Heart left ventricle (tissue), 16 donors: ENCODE results near the gene SORCS2. TPM values are rescaled to one million over a fixed set of nuclear protein-coding genes. Genes with fewer than 3 reads are reported as not detected.

ENCODE experiments used
- ATAC-seq, 4 donors: fragments of 200-7000 bp; cut with Tn5 transposase; one replicate each; pipeline ENCODE4 v1.9.1; 2020 to 2022; ENCODE audit warnings: moderate library complexity in 4 of 4, mild to moderate bottlenecking in 3 of 4, moderate number of reproducible peaks in 1 of 4
- DNase-seq, 5 donors: peaks; one replicate each; pipeline ENCODE4 v3.0.0-alpha.2; 2020
- H3K27ac ChIP-seq, 12 donors: fragments of 200-600 bp; sonication (generic) in 4 of 12; one replicate each; pipeline versions ENCODE4 v1.5.0 to v1.8.0; 2016 to 2022; ENCODE audit warnings: mild to moderate bottlenecking in 2 of 12
- H3K27me3 ChIP-seq, 9 donors: fragments of 200-600 bp; sonication (generic) in 2 of 9; one replicate each; pipeline versions ENCODE4 v1.5.1 to v1.8.0; 2016 to 2022; ENCODE audit warnings: mild to moderate bottlenecking in 3 of 9
- H3K36me3 ChIP-seq, 9 donors: fragments of 200-600 bp; sonication (generic) in 2 of 9; one replicate each; pipeline versions ENCODE4 v1.5.0 to v1.8.0; 2018 to 2022; ENCODE audit warnings: mild to moderate bottlenecking in 2 of 9
- H3K4me1 ChIP-seq, 12 donors: fragments of 200-600 bp; sonication (generic) in 4 of 12; one replicate each; pipeline versions ENCODE4 v1.5.0 to v1.8.0; 2016 to 2022; ENCODE audit warnings: mild to moderate bottlenecking in 3 of 12
- H3K4me3 ChIP-seq, 12 donors: fragments of 200-600 bp; sonication (generic) in 4 of 12; one replicate each; pipeline versions ENCODE4 v1.5.0 to v1.8.0; 2017 to 2022; ENCODE audit warnings: mild to moderate bottlenecking in 9 of 12, moderate library complexity in 4 of 12
- H3K9me3 ChIP-seq, 12 donors: fragments of 200-600 bp; sonication (generic) in 4 of 12; one replicate each; pipeline versions ENCODE4 v1.5.0 to v1.8.0; 2016 to 2022; ENCODE audit warnings: mild to moderate bottlenecking in 1 of 12
- CTCF ChIP-seq, 12 donors: fragments of 200-600 bp; sonication (generic) in 4 of 12; IDR thresholded peaks; one replicate each; pipeline versions ENCODE4 v1.5.0 to v1.8.0; 2018 to 2022; ENCODE audit warnings: antibody characterized with exemption in 12 of 12, mild to moderate bottlenecking in 5 of 12
- POLR2A ChIP-seq, 2 donors: fragments of 450-650 bp; IDR thresholded peaks; one replicate each; pipeline ENCODE4 v1.6.1; 2017; ENCODE audit warnings: antibody characterized with exemption in 2 of 2, mild to moderate bottlenecking in 2 of 2, moderate library complexity in 2 of 2
- WGBS, 4 donors: extraction: QIAGEN DNeasy Blood & Tissue Kit in 2 of 4; methylation state at CpG; one replicate each; pipeline versions ENCODE4 v1.1.5 to v1.1.7; 2013 to 2018; 5-methylcytosine and 5-hydroxymethylcytosine counted together
- intact Hi-C, 10 donors: fragments of 100-400 bp; cut with DNase I; formaldehyde crosslinking; loops; one replicate each; pipeline versions ENCODE4 v1.11.1 to v1.14.2; 2022
- polyA plus RNA-seq, 2 donors: library from polyadenylated mRNA; stranded (reverse); fragments of 200-250 nt; gene quantifications; one replicate each; pipeline ENCODE4 v1.2.3, GENCODE V29; 2013
- total RNA-seq, 9 donors: library from RNA; depleted of rRNA in 2 of 9; stranded (reverse); fragments of >200 nt in 2 of 9; fragmentation: NEBNext Ultra II Directional in 3 of 9; extraction: Animal tissue kit (Norgen Biotek cat#: 25700) in 3 of 9; gene quantifications; one replicate each; pipeline versions ENCODE4 v1.1.0 to v1.2.4, GENCODE V29; 2016 to 2023
- donor health status: ischemic (EF 13 %, LVEDD 7.1; RV severe dilation, severe dysfunction).
- donor health status: healthy with polysubstance abuse.
- donor health status: DM: no; HTN: yes; CAD: no.
- donor health status: DM: no; HTN: no; CAD: no.
- donor health status: ischemic (EF 25% LVEDD 6.9; RV normal size, moderate dysfunction).
- donor health status: ischemic (EF 25% LVEDD 5.7; RV mildly dilated, moderate dysfunction).
- donor health status: healthy.
- donor health status: DM: yes; HTN: yes; CAD: no.
- donor health status: ischemic (EF 35%, LVEDD 5.7; RV mildly dilated, moderate dysfunction).
- donor health status: nonischemic (EF 11% LVEDD 7.7; RV severe dilation, severe dysfunction).
- donor health status: DM: yes; HTN: yes; CAD: no.
- donor health status: PGD.
- donor health status: ischemic (EF 29% LVEDD 5.4; RV normal size, mild dysfunction).
- donor health status: nonischemic (EF 23%, LVEDD 6.1; RV moderate dilation, normal function).

The SORCS2 gene
- total and polyA plus RNA-seq, 11 donors = 0.28 to 5.5 (median 2.4) TPM

- 73 to 83% (median 79%) methylated on average over 13 to 17 of the region's 17 CpGs for WGBS, 4 donors
- Histone ChIP-seq H3K36me3 (no peaks in the 10 kb centered on the region), H3K4me3 (no peak overlapping the region), H3K9me3 (peaks cover 0 to under 1% (median 0%) of the 10 kb centered on the region in 12 donors), H3K27ac (no peak overlapping the region), H3K4me1 (no peaks in the 10 kb centered on the region), H3K27me3 (no peaks in the 10 kb centered on the region)
- TF ChIP-seq POLR2A (IDR thresholded peaks at IDR 0.05) (no peak), CTCF (IDR thresholded peaks at IDR 0.05) (no peak)
- ATAC-seq (no peak), DNase-seq (peak in 2 of 5 donors; percentile 10 to 42)
- intact Hi-C loops = no loop called here
Measured at GRCh38 chr4:7423801-7424552, 231.6 kb downstream of the SORCS2 start.

- H3K36me3 ChIP-seq = no peaks in the 10 kb centered on the region
- H3K4me1 ChIP-seq = peaks cover 0 to under 1% (median 0%) of the 10 kb centered on the region in 12 donors
- no peaks in the 10 kb centered on the region for H3K27me3 ChIP-seq
- TF ChIP-seq POLR2A (IDR thresholded peaks at IDR 0.05) = no peak
- TF ChIP-seq CTCF (IDR thresholded peaks at IDR 0.05) = no peak
- no peaks in the 10 kb centered on the region for H3K9me3 ChIP-seq
- H3K27ac ChIP-seq = no peak overlapping the region
- 80 to 85% (median 82%) methylated on average over 14 to 18 of the region's 18 CpGs for WGBS, 4 donors
- peak in 3 of 5 donors; percentile 2 to 44 (median 14) for DNase-seq
- ATAC-seq = no peak
- intact Hi-C loops = no loop called here
- H3K4me3 ChIP-seq = no peak overlapping the region
Measured at GRCh38 chr4:7424553-7425111, 232.3 kb downstream of the SORCS2 start.

- Histone ChIP-seq H3K36me3 (no peaks in the 10 kb centered on the region), H3K4me1 (peaks cover 0 to 5% (median 0%) of the 10 kb centered on the region in 12 donors), H3K27me3 (no peaks in the 10 kb centered on the region), H3K27ac (no peak overlapping the region), H3K4me3 (no peak overlapping the region), H3K9me3 (no peaks in the 10 kb centered on the region)
- 84 to 87% (median 86%) methylated on average over 7 to 13 of the region's 13 CpGs for WGBS, 4 donors
- DNase-seq (peak in 1 of 5 donors; percentile 1), ATAC-seq (no peak)
- no peak for TF ChIP-seq CTCF (IDR thresholded peaks at IDR 0.05)
- TF ChIP-seq POLR2A (IDR thresholded peaks at IDR 0.05) = no peak
- intact Hi-C loops = no loop called here
Measured at GRCh38 chr4:7425124-7425523, 232.8 kb downstream of the SORCS2 start.

GRCh38 chr4:7425591-7426468 is 233.5 kb downstream of the SORCS2 start:
- intact Hi-C loops = no loop called here
- Histone ChIP-seq H3K9me3 (no peaks in the 10 kb centered on the region), H3K27ac (no peak overlapping the region), H3K4me3 (no peak overlapping the region), H3K4me1 (peaks cover 0 to 5% (median 0%) of the 10 kb centered on the region in 12 donors), H3K36me3 (no peaks in the 10 kb centered on the region), H3K27me3 (no peaks in the 10 kb centered on the region)
- peak in 4 of 5 donors; percentile 4 to 46 (median 10) for DNase-seq
- ATAC-seq = no peak
- TF ChIP-seq POLR2A (IDR thresholded peaks at IDR 0.05) (no peak), CTCF (IDR thresholded peaks at IDR 0.05) (no peak)
- 86 to 89% (median 87%) methylated on average over 27 to 28 of the region's 28 CpGs for WGBS, 4 donors
